ENCODE data around the gene SMIM33. TPM values are rescaled to one million over a fixed set of nuclear protein-coding genes. Genes with fewer than 3 reads are reported as not detected.

SMIM33 gene
- total and polyA plus RNA-seq, 2 of the 13 experiments (the other 11 are each of a cell fraction or from before 2014, with no cell fraction given): not detected

DNA sequence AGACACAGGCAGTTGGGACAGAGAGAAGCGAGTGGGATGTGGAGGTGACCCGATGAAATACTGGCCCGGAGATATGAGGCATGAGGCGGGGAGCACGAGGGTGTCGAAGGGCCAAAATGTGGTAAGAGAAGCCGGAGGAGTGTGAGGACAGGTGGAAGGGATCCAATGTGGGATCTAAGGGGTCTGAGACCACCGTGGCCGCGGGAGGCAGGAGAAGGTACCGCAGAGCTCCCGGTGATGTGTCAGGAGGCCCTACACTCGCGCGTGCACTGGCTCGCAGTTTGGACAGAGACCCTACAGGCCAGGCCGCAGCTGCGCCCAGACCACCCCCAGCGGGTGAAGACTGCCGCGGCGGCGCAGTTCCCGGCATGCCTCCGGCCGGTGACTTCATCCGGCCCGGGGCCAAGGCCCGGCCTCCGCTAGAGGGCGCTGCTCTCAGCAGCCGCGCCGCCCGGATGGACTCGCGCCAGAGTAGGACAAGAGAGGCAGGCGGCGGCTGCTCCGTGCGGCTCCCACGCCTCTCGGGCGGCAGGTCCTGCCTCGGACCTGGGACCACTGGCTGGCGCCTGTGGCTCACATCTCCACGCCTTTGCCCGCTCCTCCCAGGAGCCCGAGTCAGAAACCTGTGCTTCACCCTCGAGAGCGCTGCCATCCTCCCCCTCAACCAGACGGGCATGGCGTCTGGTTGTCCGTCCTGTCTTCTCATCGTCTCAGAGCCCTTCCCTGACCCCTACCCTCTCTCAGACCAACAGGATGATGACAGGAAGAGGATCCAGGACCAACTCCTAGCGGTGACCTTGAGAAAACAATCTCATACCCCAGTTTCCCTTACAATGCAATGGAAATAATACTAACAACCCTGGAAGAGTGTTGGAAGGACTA is 47.1 kb downstream of the SMIM33 start (continued):
- TF ChIP-seq GATA4 (IDR thresholded peaks at IDR 0.05; ENCODE audit: borderline replicate concordance, low read depth) (no peak; the same call in 1 of the 2 replicates), ZFY (CRISPR knock-in tag; IDR thresholded peaks at IDR 0.05) (peak; percentile 95), POGZ (CRISPR knock-in tag; IDR thresholded peaks at IDR 0.05) (peak; percentile 91), CREM (IDR thresholded peaks at IDR 0.05) (no peak), CREM (CRISPR knock-in tag; IDR thresholded peaks at IDR 0.05) (no peak), PAWR (CRISPR knock-in tag; IDR thresholded peaks at IDR 0.05; ENCODE audit: borderline replicate concordance) (no peak), SIX1 (CRISPR knock-in tag; IDR thresholded peaks at IDR 0.05; ENCODE audit: borderline replicate concordance) (no peak), ZNF572 (CRISPR knock-in tag; IDR thresholded peaks at IDR 0.05) (0 out of 2 replicates have a peak, but pooled peaks have one; percentile 31), HIVEP1 (CRISPR knock-in tag; IDR thresholded peaks at IDR 0.05) (peak; percentile 82), RELA (CRISPR knock-in tag; IDR thresholded peaks at IDR 0.05) (no peak), ZFP90 (CRISPR knock-in tag; IDR thresholded peaks at IDR 0.05; ENCODE audit: borderline replicate concordance) (no peak; the same call in 1 of the 2 replicates), ZNF205 (CRISPR knock-in tag; IDR thresholded peaks at IDR 0.05) (peak; percentile 88), ZNF329 (CRISPR knock-in tag; IDR thresholded peaks at IDR 0.05; ENCODE audit: low read depth) (0 out of 2 replicates have a peak, but pooled peaks have one; percentile 37), ZNF598 (CRISPR knock-in tag; IDR thresholded peaks at IDR 0.05; ENCODE audit: borderline replicate concordance) (no peak), JUND (CRISPR knock-in tag; IDR thresholded peaks at IDR 0.05) (peak; percentile 80), ZNF143 (CRISPR knock-in tag; IDR thresholded peaks at IDR 0.05) (peak; percentile 92), KAT8 (CRISPR knock-in tag; IDR thresholded peaks at IDR 0.05) (peak; percentile 91), ZBTB42 (CRISPR knock-in tag; IDR thresholded peaks at IDR 0.05) (no peak), ZBTB46 (CRISPR knock-in tag; IDR thresholded peaks at IDR 0.05; ENCODE audit: borderline replicate concordance) (no peak), HNRNPLL (IDR thresholded peaks at IDR 0.05; ENCODE audit: low read depth, low read length, poor library complexity, severe bottlenecking) (peak; percentile 68), ZBTB21 (CRISPR knock-in tag; IDR thresholded peaks at IDR 0.05) (no peak), ATF6 (CRISPR knock-in tag; conservative IDR thresholded peaks at IDR 0.05) (no peak)
- TF ChIP-seq, protein P1, sequence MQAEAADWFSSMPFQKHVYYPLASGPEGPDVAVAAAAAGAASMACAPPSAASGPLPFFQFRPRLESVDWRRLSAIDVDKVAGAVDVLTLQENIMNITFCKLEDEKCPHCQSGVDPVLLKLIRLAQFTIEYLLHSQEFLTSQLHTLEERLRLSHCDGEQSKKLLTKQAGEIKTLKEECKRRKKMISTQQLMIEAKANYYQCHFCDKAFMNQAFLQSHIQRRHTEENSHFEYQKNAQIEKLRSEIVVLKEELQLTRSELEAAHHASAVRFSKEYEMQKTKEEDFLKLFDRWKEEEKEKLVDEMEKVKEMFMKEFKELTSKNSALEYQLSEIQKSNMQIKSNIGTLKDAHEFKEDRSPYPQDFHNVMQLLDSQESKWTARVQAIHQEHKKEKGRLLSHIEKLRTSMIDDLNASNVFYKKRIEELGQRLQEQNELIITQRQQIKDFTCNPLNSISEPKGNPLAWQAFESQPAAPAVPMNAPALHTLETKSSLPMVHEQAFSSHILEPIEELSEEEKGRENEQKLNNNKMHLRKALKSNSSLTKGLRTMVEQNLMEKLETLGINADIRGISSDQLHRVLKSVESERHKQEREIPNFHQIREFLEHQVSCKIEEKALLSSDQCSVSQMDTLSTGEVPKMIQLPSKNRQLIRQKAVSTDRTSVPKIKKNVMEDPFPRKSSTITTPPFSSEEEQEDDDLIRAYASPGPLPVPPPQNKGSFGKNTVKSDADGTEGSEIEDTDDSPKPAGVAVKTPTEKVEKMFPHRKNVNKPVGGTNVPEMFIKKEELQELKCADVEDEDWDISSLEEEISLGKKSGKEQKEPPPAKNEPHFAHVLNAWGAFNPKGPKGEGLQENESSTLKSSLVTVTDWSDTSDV (CRISPR knock-in tag; IDR thresholded peaks at IDR 0.05): peak; percentile 45; the same call in 1 of the 2 replicates
- TF ChIP-seq, protein P2, sequence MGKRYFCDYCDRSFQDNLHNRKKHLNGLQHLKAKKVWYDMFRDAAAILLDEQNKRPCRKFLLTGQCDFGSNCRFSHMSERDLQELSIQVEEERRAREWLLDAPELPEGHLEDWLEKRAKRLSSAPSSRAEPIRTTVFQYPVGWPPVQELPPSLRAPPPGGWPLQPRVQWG (CRISPR knock-in tag; IDR thresholded peaks at IDR 0.05; ENCODE audit: borderline replicate concordance, low read depth): no peak

All from HepG2 (cell line).